GM12865 (cell line): ENCODE results near the gene MRPS18B.
"Not testable (repeated sequence)": the region's sequence is repeated elsewhere in the genome, so short reads cannot be mapped to it uniquely, and the experiment has no call there.

Experiments
- DNase-seq: peaks from one replicate; pipeline ENCODE4 v3.0.0; 2010; ENCODE audit warnings: low read depth
- H3K4me3 ChIP-seq: 2 replicates; pipeline ENCODE4 v1.5.1; 2011; ENCODE audit warnings: mild to moderate bottlenecking, low read depth, low read length, control low read depth
- TF ChIP-seq, protein P1 (sequence below): IDR thresholded peaks from 2 replicates; pipeline ENCODE4 v1.5.1; 2011; ENCODE audit warnings: low read length, control low read depth, low read depth, inconsistent platforms; ENCODE audit not compliant: insufficient read depth; ENCODE audit errors: missing control alignments

The MRPS18B gene

DNA sequence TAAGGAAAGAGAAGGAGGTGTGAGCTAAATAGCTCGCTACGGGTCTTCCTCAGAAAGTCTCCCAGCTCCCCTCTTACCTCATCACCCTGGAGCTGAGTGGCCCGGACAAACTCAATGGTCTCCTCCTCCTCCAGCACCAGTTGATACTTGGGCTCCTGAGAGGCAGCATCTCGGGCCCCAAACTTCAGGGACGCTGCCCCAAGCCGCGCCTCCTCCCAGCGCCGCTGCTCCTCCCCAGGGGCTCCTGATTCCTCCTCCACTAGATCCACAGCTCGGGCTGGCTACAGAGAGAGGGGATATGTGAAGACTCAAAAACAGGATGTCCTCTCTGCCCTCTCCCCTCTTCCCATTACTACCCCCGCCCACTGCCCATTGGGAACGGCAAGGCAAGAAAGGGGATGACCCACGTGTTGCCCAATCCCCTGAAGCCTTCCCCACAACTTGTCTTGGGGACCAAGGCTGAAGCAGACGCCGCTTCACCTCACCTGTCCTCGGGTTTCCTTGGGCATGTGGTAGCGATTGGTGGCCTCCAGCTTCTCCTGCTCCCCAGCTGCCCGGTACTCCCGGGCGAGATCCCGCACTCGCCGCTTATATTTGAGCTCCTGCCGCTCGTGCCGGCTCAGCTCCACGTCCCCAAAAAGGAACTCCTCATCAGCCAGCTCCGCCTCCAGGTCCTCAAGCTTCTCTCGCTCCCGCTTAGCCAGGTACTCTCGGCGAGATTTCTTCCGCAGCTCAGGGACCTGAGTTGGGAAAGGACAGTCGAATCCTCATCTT, 47.5 kb downstream of the MRPS18B start:
- no peak overlapping the region for H3K4me3 ChIP-seq

DNA sequence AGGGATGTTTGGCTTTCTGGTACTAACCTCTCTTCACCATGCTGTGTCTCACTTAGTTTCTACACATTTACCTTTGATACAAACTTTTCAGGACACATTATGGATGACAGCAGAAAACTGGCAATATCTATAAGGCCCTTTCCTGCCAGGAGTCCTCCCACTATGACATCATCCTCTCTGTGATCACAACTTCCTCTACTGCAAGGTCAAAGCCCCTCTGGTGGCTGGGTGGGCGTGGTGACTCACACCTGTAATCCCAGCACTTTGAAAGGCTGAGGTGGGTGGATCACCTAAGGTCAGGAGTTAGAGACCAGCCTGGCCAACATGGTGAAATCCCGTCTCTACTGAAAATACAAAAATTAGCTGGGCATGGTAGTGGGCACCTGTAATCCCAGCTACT, 48.7 kb downstream of the MRPS18B start:
- H3K4me3 ChIP-seq, DNase-seq: not testable (repeated sequence)

More for the DNA sequence above, 47.5 kb downstream of the MRPS18B start:
- TF ChIP-seq, protein P1, sequence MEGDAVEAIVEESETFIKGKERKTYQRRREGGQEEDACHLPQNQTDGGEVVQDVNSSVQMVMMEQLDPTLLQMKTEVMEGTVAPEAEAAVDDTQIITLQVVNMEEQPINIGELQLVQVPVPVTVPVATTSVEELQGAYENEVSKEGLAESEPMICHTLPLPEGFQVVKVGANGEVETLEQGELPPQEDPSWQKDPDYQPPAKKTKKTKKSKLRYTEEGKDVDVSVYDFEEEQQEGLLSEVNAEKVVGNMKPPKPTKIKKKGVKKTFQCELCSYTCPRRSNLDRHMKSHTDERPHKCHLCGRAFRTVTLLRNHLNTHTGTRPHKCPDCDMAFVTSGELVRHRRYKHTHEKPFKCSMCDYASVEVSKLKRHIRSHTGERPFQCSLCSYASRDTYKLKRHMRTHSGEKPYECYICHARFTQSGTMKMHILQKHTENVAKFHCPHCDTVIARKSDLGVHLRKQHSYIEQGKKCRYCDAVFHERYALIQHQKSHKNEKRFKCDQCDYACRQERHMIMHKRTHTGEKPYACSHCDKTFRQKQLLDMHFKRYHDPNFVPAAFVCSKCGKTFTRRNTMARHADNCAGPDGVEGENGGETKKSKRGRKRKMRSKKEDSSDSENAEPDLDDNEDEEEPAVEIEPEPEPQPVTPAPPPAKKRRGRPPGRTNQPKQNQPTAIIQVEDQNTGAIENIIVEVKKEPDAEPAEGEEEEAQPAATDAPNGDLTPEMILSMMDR = no peak
- no peak for DNase-seq

DNA sequence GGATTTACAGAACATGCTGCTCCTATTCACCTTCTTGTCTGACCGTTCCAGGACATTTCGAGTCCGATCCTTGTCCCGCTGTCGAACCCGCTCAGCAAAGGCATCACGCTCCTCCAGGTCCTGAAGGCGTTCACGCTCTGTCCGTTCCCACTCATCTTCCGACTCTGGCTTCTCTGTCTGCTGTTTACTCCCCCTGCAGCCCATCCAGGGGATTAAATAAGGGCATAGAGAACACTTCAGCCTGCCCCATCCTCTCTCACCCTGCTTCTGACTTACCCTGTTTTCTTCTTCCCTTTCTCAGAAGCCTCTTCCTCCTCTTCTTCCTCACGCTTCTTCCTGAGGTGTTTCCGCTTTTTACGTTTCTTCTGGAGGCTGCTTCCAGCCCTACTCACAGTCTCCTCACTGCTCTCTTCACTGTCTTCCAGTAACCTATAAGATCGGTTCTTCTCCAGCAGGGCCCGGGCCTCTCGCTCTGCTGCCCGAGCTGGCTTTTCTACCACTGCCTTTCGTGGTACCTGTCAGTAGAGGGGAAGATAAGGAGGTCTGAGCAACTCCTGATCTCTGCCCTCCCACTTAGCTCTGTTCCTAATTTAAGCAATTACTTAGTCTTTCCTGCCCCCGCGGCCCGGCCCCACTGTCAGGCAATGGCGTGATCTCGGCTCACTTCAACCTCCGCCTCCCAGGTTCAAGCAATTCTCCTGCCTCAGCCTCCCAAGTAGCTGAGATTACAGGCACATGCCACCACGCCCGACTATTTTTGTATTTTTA, 53.3 kb downstream of the MRPS18B start:
- no peak for DNase-seq
- TF ChIP-seq, protein P1 = peak; percentile 15
- H3K4me3 ChIP-seq = no peak overlapping the region

GRCh38 chr6:30672445-30673253, 55.0 kb downstream of the MRPS18B start, which contains the start of gene DHX16:
TSS of gene DHX16 (minus strand) at chr6:30673006. CDS start at chr6:30672841, 165 bp downstream.
- peak within 1 kb of the TSS; percentile 65 for H3K4me3 ChIP-seq
- peak; percentile 98 for DNase-seq
- TF ChIP-seq, protein P1 = peak; percentile 78
